Activated T-cell treated with anti-CD3 and anti-CD28 coated beads, Interleukin-2, amount 50 U/mL, for 72 hours (primary cell): Measurements from ENCODE around the gene EPHB1. TPM values are rescaled to one million over a fixed set of nuclear protein-coding genes. Genes with fewer than 3 reads are reported as not detected.
A peak's percentile ranks its signal among the peaks of the same experiment; 100 is the strongest.

Experiments used
- ATAC-seq, 2 donors: fragments of 150-1000 bp; cut with Tn5 transposase; replicated peaks in 1 of 2; 2 replicates each; pipeline ENCODE4 v1.10.0; 2021; ENCODE audit warnings: moderate library complexity in 2 of 2, mild to moderate bottlenecking in 1 of 2
- DNase-seq, 2 donors: peaks; one replicate each; pipeline ENCODE4 v3.0.0; 2021 to 2022; ENCODE audit warnings: mixed read lengths in 1 of 2
- H3K27ac Mint-ChIP-seq: one replicate; pipeline ENCODE4 v1.8.0; 2022; ENCODE audit warnings: mild to moderate bottlenecking, moderate library complexity, mixed read lengths
- H3K27me3 Mint-ChIP-seq: one replicate; pipeline ENCODE4 v1.8.0; 2022; ENCODE audit warnings: low read depth, mixed read lengths
- H3K36me3 Mint-ChIP-seq, 2 donors: one replicate each; pipeline ENCODE4 v1.8.0; 2022; ENCODE audit warnings: mixed read lengths in 2 of 2, mild to moderate bottlenecking in 1 of 2; ENCODE audit not compliant: insufficient read depth in 2 of 2
- H3K4me1 Mint-ChIP-seq: one replicate; pipeline ENCODE4 v1.8.0; 2022; ENCODE audit warnings: low read depth, mixed read lengths
- H3K4me3 Mint-ChIP-seq, 2 donors: one replicate each; pipeline ENCODE4 v1.8.0; 2022; ENCODE audit warnings: mild to moderate bottlenecking in 2 of 2, mixed read lengths in 2 of 2, moderate library complexity in 2 of 2
- H3K9me3 Mint-ChIP-seq, 2 donors: one replicate each; pipeline ENCODE4 v1.8.0; 2022; ENCODE audit warnings: mixed read lengths in 2 of 2
- total RNA-seq, 2 donors: library from RNA; stranded (reverse); gene quantifications; one replicate each; pipeline ENCODE4 v1.2.3, GENCODE V29; 2022

Gene EPHB1
- total RNA-seq, 2 donors from 2014 or later = 0.43 to 1.3 TPM

GRCh38 chr3:135083179-135083578, 288.1 kb downstream of the EPHB1 start:
- H3K27me3 Mint-ChIP-seq = no peaks in the 10 kb centered on the region
- no peaks in the 10 kb centered on the region for H3K4me1 Mint-ChIP-seq
- H3K9me3 Mint-ChIP-seq = no peaks in the 10 kb centered on the region
- no peak overlapping the region for H3K4me3 Mint-ChIP-seq
- no peaks in the 10 kb centered on the region for H3K36me3 Mint-ChIP-seq
- ATAC-seq (no peak), DNase-seq (no peak)
- no peak overlapping the region for H3K27ac Mint-ChIP-seq

GRCh38 chr3:135083756-135084155, 288.7 kb downstream of the EPHB1 start:
- ATAC-seq = no peak
- no peak overlapping the region for H3K27ac Mint-ChIP-seq

DNA sequence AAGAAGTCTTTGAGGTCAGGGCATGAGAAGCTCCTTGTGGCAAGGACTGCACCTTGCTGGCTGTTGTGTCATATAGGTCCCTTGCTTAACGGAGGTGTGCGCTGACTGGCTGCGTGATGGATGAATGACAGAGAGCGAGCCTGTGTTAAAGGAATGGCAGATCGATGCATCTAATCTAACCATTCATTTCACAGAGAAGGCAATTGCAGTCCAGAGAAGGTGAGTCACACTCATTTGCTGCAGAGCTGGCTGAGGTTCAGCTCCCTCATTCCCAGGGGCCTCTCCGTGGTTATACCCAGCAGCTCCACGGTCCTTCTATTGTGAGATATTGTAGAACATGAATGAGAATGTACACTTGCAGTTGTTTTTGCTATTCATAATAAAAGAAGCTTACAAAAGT, 289.3 kb downstream of the EPHB1 start:
- DNase-seq = no peak
- H3K36me3 Mint-ChIP-seq = no peaks in the 10 kb centered on the region
- no peak overlapping the region for H3K27ac Mint-ChIP-seq
- no peaks in the 10 kb centered on the region for H3K9me3 Mint-ChIP-seq
- no peak overlapping the region for H3K4me3 Mint-ChIP-seq
- no peaks in the 10 kb centered on the region for H3K4me1 Mint-ChIP-seq
- ATAC-seq = no peak
- no peaks in the 10 kb centered on the region for H3K27me3 Mint-ChIP-seq

More at GRCh38 chr3:135083756-135084155, 288.7 kb downstream of the EPHB1 start:
- no peaks in the 10 kb centered on the region for H3K27me3 Mint-ChIP-seq
- no peaks in the 10 kb centered on the region for H3K36me3 Mint-ChIP-seq
- DNase-seq = no peak
- H3K4me3 Mint-ChIP-seq = no peak overlapping the region
- no peaks in the 10 kb centered on the region for H3K9me3 Mint-ChIP-seq
- H3K4me1 Mint-ChIP-seq = no peaks in the 10 kb centered on the region

DNA sequence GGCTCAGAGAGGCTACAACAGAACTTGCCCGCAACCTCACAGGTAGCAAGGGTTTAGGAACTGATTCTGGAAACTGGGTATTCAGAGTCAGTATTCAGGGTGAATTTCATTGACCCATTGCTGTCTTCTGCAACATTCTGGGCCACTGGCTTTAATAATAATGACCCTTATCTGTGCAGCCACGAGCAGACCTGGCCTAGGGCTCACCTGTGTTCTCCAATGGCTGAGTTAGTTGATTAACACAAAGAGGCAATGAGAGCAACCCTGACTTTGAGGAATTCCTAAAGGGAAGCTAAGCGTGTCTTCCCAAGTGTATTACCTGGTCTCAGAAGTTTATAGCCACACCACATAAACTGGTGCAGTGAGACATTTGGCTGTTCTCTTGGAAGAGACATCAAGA, 289.9 kb downstream of the EPHB1 start:
- Mint-ChIP-seq H3K27me3 (no peaks in the 10 kb centered on the region), H3K4me3 (no peak overlapping the region), H3K4me1 (no peaks in the 10 kb centered on the region), H3K36me3 (no peaks in the 10 kb centered on the region), H3K9me3 (no peaks in the 10 kb centered on the region), H3K27ac (no peak overlapping the region)
- DNase-seq = no peak
- ATAC-seq = no peak

- H3K36me3 Mint-ChIP-seq = no peaks in the 10 kb centered on the region
- no peak for ATAC-seq
- H3K4me3 Mint-ChIP-seq = no peak overlapping the region
- DNase-seq = no peak
- no peaks in the 10 kb centered on the region for H3K27me3 Mint-ChIP-seq
- no peaks in the 10 kb centered on the region for H3K9me3 Mint-ChIP-seq
- H3K27ac Mint-ChIP-seq = no peak overlapping the region
- peaks cover 2% of the 10 kb centered on the region for H3K4me1 Mint-ChIP-seq
These were observed 290.8 kb downstream of the EPHB1 start for GRCh38 chr3:135085652-135086436.

DNA sequence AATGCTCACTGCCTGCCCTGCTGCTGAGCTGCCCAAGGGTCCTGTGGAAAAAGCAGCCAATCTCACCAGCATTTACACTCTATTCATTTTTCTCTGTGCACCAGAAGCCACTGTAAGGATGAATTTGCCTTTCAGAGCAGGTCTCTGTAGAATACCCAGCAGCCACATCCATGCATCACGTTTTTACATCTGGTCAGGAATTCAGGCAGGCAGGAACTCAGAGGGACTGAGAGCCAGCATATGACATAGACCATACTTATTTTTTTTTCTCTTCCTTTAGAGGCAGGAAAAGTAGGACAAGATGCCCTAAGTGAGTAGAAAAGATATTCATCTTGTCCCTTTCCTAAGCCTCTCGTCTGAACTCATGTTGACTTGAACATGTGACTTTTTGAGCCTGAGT, 292.7 kb downstream of the EPHB1 start:
- DNase-seq = no peak
- peaks cover 4% of the 10 kb centered on the region for H3K4me1 Mint-ChIP-seq
- no peak overlapping the region for H3K4me3 Mint-ChIP-seq
- H3K27me3 Mint-ChIP-seq = no peaks in the 10 kb centered on the region
- H3K36me3 Mint-ChIP-seq = no peaks in the 10 kb centered on the region
- H3K27ac Mint-ChIP-seq = no peak overlapping the region
- no peaks in the 10 kb centered on the region for H3K9me3 Mint-ChIP-seq
- no peak for ATAC-seq

- no peak for ATAC-seq
- H3K4me3 Mint-ChIP-seq = no peak overlapping the region
- H3K9me3 Mint-ChIP-seq = no peaks in the 10 kb centered on the region
- H3K27ac Mint-ChIP-seq = no peak overlapping the region
- peaks cover 4% of the 10 kb centered on the region for H3K4me1 Mint-ChIP-seq
- no peaks in the 10 kb centered on the region for H3K36me3 Mint-ChIP-seq
- DNase-seq = no peak
- no peaks in the 10 kb centered on the region for H3K27me3 Mint-ChIP-seq
These were observed 294.4 kb downstream of the EPHB1 start for GRCh38 chr3:135089451-135089850.

- DNase-seq (no peak), ATAC-seq (peak in 1 of 2 donors; percentile 25)
- Mint-ChIP-seq H3K4me1 (peaks cover 4% of the 10 kb centered on the region), H3K4me3 (no peak overlapping the region), H3K9me3 (no peaks in the 10 kb centered on the region), H3K27ac (no peak overlapping the region), H3K27me3 (no peaks in the 10 kb centered on the region), H3K36me3 (no peaks in the 10 kb centered on the region)
These were observed 295.1 kb downstream of the EPHB1 start for GRCh38 chr3:135090020-135090717.

- Mint-ChIP-seq H3K4me3 (no peak overlapping the region), H3K27me3 (no peaks in the 10 kb centered on the region), H3K36me3 (no peaks in the 10 kb centered on the region), H3K4me1 (peaks cover 4% of the 10 kb centered on the region), H3K27ac (no peak overlapping the region), H3K9me3 (no peaks in the 10 kb centered on the region)
- ATAC-seq = no peak
- DNase-seq = no peak
These were observed 296.9 kb downstream of the EPHB1 start for GRCh38 chr3:135091946-135092345.

- Mint-ChIP-seq H3K36me3 (no peaks in the 10 kb centered on the region), H3K4me1 (peaks cover 4% of the 10 kb centered on the region), H3K27me3 (no peaks in the 10 kb centered on the region), H3K27ac (no peak overlapping the region), H3K9me3 (no peaks in the 10 kb centered on the region), H3K4me3 (no peak overlapping the region)
- ATAC-seq (no peak), DNase-seq (no peak)
These were observed 298.1 kb downstream of the EPHB1 start for GRCh38 chr3:135093121-135093520.

- Mint-ChIP-seq H3K9me3 (no peaks in the 10 kb centered on the region), H3K4me3 (no peak overlapping the region), H3K27me3 (no peaks in the 10 kb centered on the region), H3K4me1 (no peaks in the 10 kb centered on the region), H3K27ac (no peak overlapping the region), H3K36me3 (no peaks in the 10 kb centered on the region)
- DNase-seq (no peak), ATAC-seq (no peak)
These were observed 302.4 kb downstream of the EPHB1 start for GRCh38 chr3:135097276-135097946.

GRCh38 chr3:135099734-135100355, 304.8 kb downstream of the EPHB1 start:
- ATAC-seq (no peak), DNase-seq (no peak)
- Mint-ChIP-seq H3K4me1 (no peaks in the 10 kb centered on the region), H3K27me3 (no peaks in the 10 kb centered on the region), H3K27ac (no peak overlapping the region), H3K9me3 (no peaks in the 10 kb centered on the region), H3K36me3 (no peaks in the 10 kb centered on the region), H3K4me3 (no peak overlapping the region)

GRCh38 chr3:135100366-135100765, 305.3 kb downstream of the EPHB1 start:
- ATAC-seq = no peak
- Mint-ChIP-seq H3K27ac (no peak overlapping the region), H3K36me3 (no peaks in the 10 kb centered on the region), H3K27me3 (no peaks in the 10 kb centered on the region), H3K9me3 (peaks cover 0 to 1% of the 10 kb centered on the region in 2 donors), H3K4me3 (no peak overlapping the region), H3K4me1 (no peaks in the 10 kb centered on the region)
- no peak for DNase-seq
